H9 (cell line): ENCODE data around the gene MMP17. TPM values are rescaled to one million over a fixed set of nuclear protein-coding genes. Genes with fewer than 3 reads are reported as not detected.

Experiments used
- DNase-seq: peaks from one replicate; pipeline ENCODE4 v3.0.0-alpha.2; 2017
- H2AFZ ChIP-seq: one replicate; pipeline ENCODE4 v1.6.1; 2013; ENCODE audit warnings: mild to moderate bottlenecking, low read length, control low read depth, moderate library complexity
- H2AK5ac ChIP-seq: 2 replicates; pipeline ENCODE4 v1.6.1; 2013; ENCODE audit warnings: low read length, control low read depth, mixed read lengths; ENCODE audit not compliant: insufficient read length
- H2BK120ac ChIP-seq: one replicate; pipeline ENCODE4 v1.6.1; 2013; ENCODE audit warnings: low read depth, mild to moderate bottlenecking, low read length, control low read depth, inconsistent platforms; ENCODE audit not compliant: poor library complexity, severe bottlenecking
- H2BK12ac ChIP-seq: 2 replicates; pipeline ENCODE4 v1.6.1; 2013; ENCODE audit warnings: low read length, control low read depth, mixed read lengths, low read depth; ENCODE audit not compliant: insufficient read length
- H2BK15ac ChIP-seq: 2 replicates; pipeline ENCODE4 v1.6.1; 2013; ENCODE audit warnings: low read depth, low read length, control low read depth
- H2BK20ac ChIP-seq: one replicate; pipeline ENCODE4 v1.6.1; 2013; ENCODE audit warnings: low read depth, mild to moderate bottlenecking, low read length, control low read depth, inconsistent platforms; ENCODE audit not compliant: poor library complexity, severe bottlenecking
- H2BK5ac ChIP-seq: 2 replicates; pipeline ENCODE4 v1.6.1; 2013; ENCODE audit warnings: low read length, control low read depth, mixed read lengths; ENCODE audit not compliant: insufficient read length
- H3K14ac ChIP-seq: 2 replicates; pipeline ENCODE4 v1.6.1; 2013; ENCODE audit warnings: low read length, control low read depth; ENCODE audit not compliant: insufficient read depth
- H3K18ac ChIP-seq: 2 replicates; pipeline ENCODE4 v1.6.1; 2013; ENCODE audit warnings: low read depth, mild to moderate bottlenecking, mixed read lengths, low read length, control low read depth; ENCODE audit not compliant: insufficient read length
- H3K23ac ChIP-seq: 2 replicates; pipeline ENCODE4 v1.6.1; 2013; ENCODE audit warnings: low read length, control low read depth, mixed read lengths, low read depth; ENCODE audit not compliant: insufficient read length
- H3K23me2 ChIP-seq: 2 replicates; pipeline ENCODE4 v1.6.1; 2013; ENCODE audit warnings: low read depth, mild to moderate bottlenecking, mixed read lengths, low read length, control low read depth; ENCODE audit not compliant: insufficient read length, poor library complexity, severe bottlenecking
- H3K27ac ChIP-seq: 2 replicates; pipeline ENCODE4 v1.5.1; 2013; ENCODE audit warnings: low read length, control low read depth, mixed read lengths, low read depth; ENCODE audit not compliant: insufficient read length
- H3K27me3 ChIP-seq: 2 replicates; pipeline ENCODE4 v1.6.1; 2013; ENCODE audit warnings: low read length, control low read depth, inconsistent platforms; ENCODE audit not compliant: insufficient read depth
- H3K4ac ChIP-seq: 2 replicates; pipeline ENCODE4 v1.6.1; 2013; ENCODE audit warnings: low read depth, mild to moderate bottlenecking, control low read depth, inconsistent platforms, low read length, moderate library complexity
- H3K4me1 ChIP-seq: 2 replicates; pipeline ENCODE4 v1.6.1; 2013; ENCODE audit warnings: low read length, control low read depth, inconsistent platforms; ENCODE audit not compliant: insufficient read depth
- H3K4me2 ChIP-seq: 2 replicates; pipeline ENCODE4 v1.6.1; 2013; ENCODE audit warnings: low read length, control low read depth, mixed read lengths; ENCODE audit not compliant: insufficient read length, insufficient read depth
- H3K56ac ChIP-seq: 2 replicates; pipeline ENCODE4 v1.6.1; 2013; ENCODE audit warnings: low read depth, mild to moderate bottlenecking, mixed read lengths, low read length, control low read depth; ENCODE audit not compliant: insufficient read length
- H3K79me1 ChIP-seq: 2 replicates; pipeline ENCODE4 v1.6.1; 2013; ENCODE audit warnings: low read depth, mild to moderate bottlenecking, moderate library complexity, low read length, control low read depth, inconsistent platforms; ENCODE audit not compliant: insufficient read depth, poor library complexity, severe bottlenecking
- H3K79me2 ChIP-seq: 2 replicates; pipeline ENCODE4 v1.6.1; 2013; ENCODE audit warnings: low read length, control low read depth, inconsistent platforms; ENCODE audit not compliant: insufficient read depth
- H3K9ac ChIP-seq: 2 replicates; pipeline ENCODE4 v1.6.1; 2013; ENCODE audit warnings: low read length, control low read depth, mixed read lengths; ENCODE audit not compliant: insufficient read length; ENCODE audit errors: extremely low read depth
- H3K9me3 ChIP-seq: one replicate; pipeline ENCODE4 v1.6.1; 2013; ENCODE audit warnings: low read depth, low read length, inconsistent platforms; ENCODE audit not compliant: control insufficient read depth
- H3T11ph ChIP-seq: one replicate; pipeline ENCODE4 v1.6.1; 2013; ENCODE audit warnings: mild to moderate bottlenecking, low read length, control low read depth, inconsistent platforms
- H4K20me1 ChIP-seq: one replicate; pipeline ENCODE4 v1.6.1; 2013; ENCODE audit not compliant: control insufficient read depth, insufficient read length, insufficient read depth
- H4K5ac ChIP-seq: 2 replicates; pipeline ENCODE4 v1.6.1; 2013; ENCODE audit warnings: low read depth, mild to moderate bottlenecking, mixed read lengths, low read length, control low read depth; ENCODE audit not compliant: insufficient read length
- H4K8ac ChIP-seq: replicated peaks from 2 replicates; pipeline ENCODE4 v1.6.1; 2013; ENCODE audit warnings: low read length, control low read depth, mixed read lengths, low read depth; ENCODE audit not compliant: insufficient read length
- H4K91ac ChIP-seq: 2 replicates; pipeline ENCODE4 v1.6.1; 2013; ENCODE audit warnings: low read depth, mild to moderate bottlenecking, moderate library complexity, mixed read lengths, low read length, control low read depth; ENCODE audit not compliant: insufficient read length
- H3K27ac Mint-ChIP-seq, 3 experiments: 2 replicates in 2 of 3; 3 replicates in 1 of 3; pipeline ENCODE4 v1.8.0; 2020 to 2021; ENCODE audit warnings: mixed read lengths in 3 of 3, mild to moderate bottlenecking in 1 of 3, moderate library complexity in 1 of 3
- H3K27me3 Mint-ChIP-seq: 2 replicates; pipeline ENCODE4 v1.8.0; 2021; ENCODE audit warnings: low read depth, mild to moderate bottlenecking, moderate library complexity, mixed read lengths
- H3K36me3 Mint-ChIP-seq, 3 experiments: 2 replicates in 2 of 3; 3 replicates in 1 of 3; pipeline ENCODE4 v1.8.0; 2020 to 2021; ENCODE audit warnings: low read depth in 3 of 3, mixed read lengths in 3 of 3; ENCODE audit not compliant: insufficient read depth in 1 of 3
- H3K4me1 Mint-ChIP-seq, 2 experiments: 2 replicates each; pipeline ENCODE4 v1.8.0; 2020; ENCODE audit warnings: mixed read lengths in 2 of 2
- H3K4me3 Mint-ChIP-seq, 2 experiments: 2 replicates in 1 of 2; 3 replicates in 1 of 2; pipeline ENCODE4 v1.8.0; 2020 to 2021; ENCODE audit warnings: mild to moderate bottlenecking in 2 of 2, mixed read lengths in 2 of 2, moderate library complexity in 1 of 2
- H3K9me3 Mint-ChIP-seq, 2 experiments: 2 replicates in 1 of 2; 3 replicates in 1 of 2; pipeline ENCODE4 v1.8.0; 2020; ENCODE audit warnings: mild to moderate bottlenecking in 2 of 2, mixed read lengths in 2 of 2, moderate library complexity in 1 of 2
- WGBS: extraction: QIAGEN DNeasy Blood & Tissue Kit; methylation state at CpG from one replicate; pipeline ENCODE4 v1.1.7; 2013; ENCODE audit warnings: missing lambda C conversion rate, low lambda C conversion rate, mixed read lengths; ENCODE audit not compliant: insufficient read length; ENCODE audit errors: extremely low coverage; 5-methylcytosine and 5-hydroxymethylcytosine counted together
- total RNA-seq: library from RNA; stranded (reverse); gene quantifications from 2 replicates; pipeline ENCODE4 v1.2.1, GENCODE V29; 2021
- TF ChIP-seq, protein P1 (sequence below): fragments of 200-600 bp; sonication (generic); conservative IDR thresholded peaks from 3 replicates; pipeline ENCODE4 v1.8.0; 2021; ENCODE audit warnings: antibody characterized with exemption, mild to moderate bottlenecking

MMP17 gene
- total RNA-seq, 1 experiment from 2014 or later = 14.8 TPM

DNA sequence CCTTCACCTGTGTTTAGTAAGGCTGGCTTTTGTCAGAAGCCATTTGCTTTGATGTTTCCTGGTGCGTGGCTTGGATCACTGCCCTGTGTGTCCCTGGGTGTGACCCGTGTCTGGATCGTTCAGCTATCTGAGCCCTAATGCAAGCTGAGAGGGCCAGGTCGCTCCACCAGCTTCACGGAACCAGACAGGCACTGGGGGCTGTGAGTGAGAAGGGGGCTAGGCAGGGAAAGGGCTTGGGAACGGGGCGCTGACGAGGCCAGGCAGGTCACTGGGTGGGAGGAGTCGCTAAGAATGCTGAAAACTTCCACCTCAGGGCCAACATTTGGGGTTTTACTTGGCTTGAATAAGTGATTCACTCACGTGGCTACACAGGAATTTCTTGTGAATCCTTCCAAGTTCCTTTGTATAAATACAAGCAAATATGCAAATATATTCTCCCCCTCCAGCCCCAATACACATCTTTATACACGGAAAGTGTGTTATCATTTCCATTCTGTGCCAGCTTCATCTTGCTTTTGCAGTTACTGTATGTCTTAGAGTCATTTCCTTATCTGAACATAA is 24.2 kb upstream of the MMP17 start:
- Mint-ChIP-seq H3K4me3 (no peak overlapping the region), H3K4me1 (peaks cover 0 to 3% of the 10 kb centered on the region in 2 experiments; a peak in 1 of 4 replicates), H3K36me3 (peaks cover 17 to 29% (median 28%) of the 10 kb centered on the region in 3 experiments), H3K27me3 (no peaks in the 10 kb centered on the region), H3K9me3 (no peaks in the 10 kb centered on the region), H3K27ac (peak overlapping the region; percentile 48 to 88 (median 57); a peak in 3 of 7 replicates)
- Histone ChIP-seq H2AK5ac (peak overlapping the region; percentile 17), H3K23me2 (no peaks in the 10 kb centered on the region), H3K4ac (no peak overlapping the region), H4K91ac (no peak overlapping the region), H3K27ac (no peak overlapping the region), H2BK12ac (no peak overlapping the region), H2AFZ (no peak overlapping the region), H2BK5ac (no peak overlapping the region), H3K4me2 (no peak overlapping the region), H2BK20ac (no peak overlapping the region), H3K14ac (no peak overlapping the region), H2BK15ac (no peak overlapping the region), H3K9ac (no peak overlapping the region), H3K27me3 (no peaks in the 10 kb centered on the region), H4K5ac (no peak overlapping the region), H3K23ac (no peak overlapping the region), H3K9me3 (no peaks in the 10 kb centered on the region), H3K56ac (no peak overlapping the region), H3K18ac (no peak overlapping the region), H4K20me1 (no peaks in the 10 kb centered on the region), H3K79me2 (no peaks in the 10 kb centered on the region), H2BK120ac (no peak overlapping the region), H4K8ac (no peak overlapping the region), H3T11ph (no peak overlapping the region), H3K79me1 (no peaks in the 10 kb centered on the region), H3K4me1 (no peaks in the 10 kb centered on the region)
- DNase-seq = no peak
- TF ChIP-seq, protein P1, sequence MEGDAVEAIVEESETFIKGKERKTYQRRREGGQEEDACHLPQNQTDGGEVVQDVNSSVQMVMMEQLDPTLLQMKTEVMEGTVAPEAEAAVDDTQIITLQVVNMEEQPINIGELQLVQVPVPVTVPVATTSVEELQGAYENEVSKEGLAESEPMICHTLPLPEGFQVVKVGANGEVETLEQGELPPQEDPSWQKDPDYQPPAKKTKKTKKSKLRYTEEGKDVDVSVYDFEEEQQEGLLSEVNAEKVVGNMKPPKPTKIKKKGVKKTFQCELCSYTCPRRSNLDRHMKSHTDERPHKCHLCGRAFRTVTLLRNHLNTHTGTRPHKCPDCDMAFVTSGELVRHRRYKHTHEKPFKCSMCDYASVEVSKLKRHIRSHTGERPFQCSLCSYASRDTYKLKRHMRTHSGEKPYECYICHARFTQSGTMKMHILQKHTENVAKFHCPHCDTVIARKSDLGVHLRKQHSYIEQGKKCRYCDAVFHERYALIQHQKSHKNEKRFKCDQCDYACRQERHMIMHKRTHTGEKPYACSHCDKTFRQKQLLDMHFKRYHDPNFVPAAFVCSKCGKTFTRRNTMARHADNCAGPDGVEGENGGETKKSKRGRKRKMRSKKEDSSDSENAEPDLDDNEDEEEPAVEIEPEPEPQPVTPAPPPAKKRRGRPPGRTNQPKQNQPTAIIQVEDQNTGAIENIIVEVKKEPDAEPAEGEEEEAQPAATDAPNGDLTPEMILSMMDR = no peak
- no CpG with 5 or more reads among the region's 11 CpGs for WGBS
